CD4-positive, alpha-beta T cell treated with Interleukin-4 for 1 hour (primary cell): ENCODE results near the gene TDG.
"Not testable (repeated sequence)": the region's sequence is repeated elsewhere in the genome, so short reads cannot be mapped to it uniquely, and the experiment has no call there.

Source experiments
- DNase-seq, 2 donors: peaks; one replicate each; pipeline ENCODE4 v3.0.0-alpha.2; 2020 to 2022

The TDG gene

DNA sequence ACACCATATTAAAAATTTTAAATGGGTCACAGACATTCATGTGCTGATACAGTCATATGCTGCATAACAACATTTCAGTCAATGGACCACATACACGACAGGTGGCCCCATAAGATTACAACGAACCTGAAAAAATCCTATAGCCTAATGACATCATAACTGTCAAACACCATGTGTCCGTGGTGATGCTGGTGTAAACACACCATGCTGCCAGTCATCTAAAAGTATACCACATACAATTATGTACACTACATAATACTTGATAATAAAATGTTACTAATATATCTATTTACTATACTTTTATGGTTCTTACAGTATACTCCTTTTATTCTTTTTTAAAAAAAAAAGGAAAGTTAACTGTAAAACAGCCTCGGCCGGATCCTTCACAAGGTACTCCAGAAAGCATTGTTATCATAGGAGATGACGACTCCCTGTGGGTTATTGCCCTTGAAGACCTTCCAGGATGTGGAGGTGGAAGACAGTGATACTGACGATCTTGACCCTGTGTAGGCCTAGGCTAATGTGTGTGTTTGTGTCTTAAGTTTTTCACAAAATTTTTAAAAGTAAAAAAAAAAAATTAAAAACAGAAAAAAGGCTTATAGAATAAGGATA, 5.0 kb upstream of the TDG start:
- DNase-seq = no peak

- DNase-seq = no peak
Measured at GRCh38 chr12:103962493-103962892, 3.2 kb upstream of the TDG start.

GRCh38 chr12:103964805-103965204, 867 bp upstream of the TDG start:
- DNase-seq = no peak

DNA sequence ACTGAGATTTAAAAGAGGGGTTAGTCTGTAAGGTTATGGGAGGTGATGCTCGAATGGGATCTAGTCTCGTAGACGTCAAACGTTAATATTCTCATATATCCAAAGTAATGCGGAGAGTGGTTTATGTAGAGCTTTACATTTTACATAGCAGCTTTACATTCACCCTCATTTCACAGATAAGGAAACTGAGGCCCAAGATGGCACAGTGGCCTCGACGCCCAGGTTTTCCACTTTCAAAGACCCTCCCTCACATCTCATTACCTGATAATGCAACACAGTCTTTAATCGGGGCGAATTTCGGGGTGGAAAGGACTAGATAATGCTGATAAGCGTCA, 450 bp upstream of the TDG start:
- DNase-seq = no peak

DNA sequence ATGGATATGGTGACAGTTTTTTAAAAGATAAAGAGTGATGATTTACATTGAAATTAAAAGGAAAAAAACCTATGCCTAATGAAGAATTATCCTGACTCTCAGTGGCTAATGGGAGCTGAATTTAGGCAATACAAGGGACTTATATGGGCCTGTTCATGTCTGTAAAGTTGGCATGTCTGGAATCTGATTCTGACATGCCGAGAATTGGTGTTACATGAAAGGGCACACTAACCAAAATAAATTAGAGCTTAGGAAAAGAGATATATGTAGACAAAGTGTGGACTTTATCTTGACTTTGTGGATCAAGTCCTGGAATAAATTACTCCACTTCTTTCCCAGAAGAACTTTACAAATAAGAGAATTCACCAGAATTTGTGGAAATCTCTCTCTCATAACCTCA, 1.1 kb downstream of the TDG start:
- no peak for DNase-seq

DNA sequence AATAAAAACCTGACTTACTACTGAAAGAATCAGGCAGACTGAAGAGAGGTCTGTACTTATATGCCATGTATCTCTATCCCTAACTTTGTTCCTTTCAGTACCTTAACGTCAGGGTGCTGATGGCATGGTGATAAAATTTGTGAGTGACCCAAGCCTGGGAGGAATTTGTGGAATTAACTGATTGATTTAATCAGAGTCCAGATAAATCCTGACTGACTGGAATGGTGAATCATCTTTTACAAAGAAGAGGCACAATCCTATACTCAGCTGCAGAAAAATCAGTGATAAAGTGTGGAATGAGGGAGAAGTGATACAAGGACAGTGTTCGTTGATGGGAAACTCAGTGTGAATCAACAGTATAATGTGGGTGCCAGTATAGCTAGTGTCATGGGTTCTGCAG, 3.7 kb downstream of the TDG start:
- no peak for DNase-seq

GRCh38 chr12:103973909-103974308, 8.2 kb downstream of the TDG start:
- DNase-seq = no peak

GRCh38 chr12:103975368-103975767, 9.7 kb downstream of the TDG start:
- no peak for DNase-seq

GRCh38 chr12:103978384-103978982, 12.8 kb downstream of the TDG start:
- no peak for DNase-seq

DNA sequence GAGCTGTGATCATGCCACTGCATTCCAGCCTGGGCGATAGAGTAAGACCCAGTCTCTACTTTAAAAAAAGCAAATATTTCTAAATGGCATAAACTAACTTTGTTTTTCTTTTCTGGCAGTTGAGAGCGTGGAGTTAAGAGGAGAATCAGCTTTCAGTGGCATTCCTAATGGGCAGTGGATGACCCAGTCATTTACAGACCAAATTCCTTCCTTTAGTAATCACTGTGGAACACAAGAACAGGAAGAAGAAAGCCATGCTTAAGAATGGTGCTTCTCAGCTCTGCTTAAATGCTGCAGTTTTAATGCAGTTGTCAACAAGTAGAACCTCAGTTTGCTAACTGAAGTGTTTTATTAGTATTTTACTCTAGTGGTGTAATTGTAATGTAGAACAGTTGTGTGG, 21.2 kb downstream of the TDG start:
- no peak for DNase-seq

- no peak for DNase-seq
Measured at GRCh38 chr12:103994235-103994634, 28.6 kb downstream of the TDG start.

DNA sequence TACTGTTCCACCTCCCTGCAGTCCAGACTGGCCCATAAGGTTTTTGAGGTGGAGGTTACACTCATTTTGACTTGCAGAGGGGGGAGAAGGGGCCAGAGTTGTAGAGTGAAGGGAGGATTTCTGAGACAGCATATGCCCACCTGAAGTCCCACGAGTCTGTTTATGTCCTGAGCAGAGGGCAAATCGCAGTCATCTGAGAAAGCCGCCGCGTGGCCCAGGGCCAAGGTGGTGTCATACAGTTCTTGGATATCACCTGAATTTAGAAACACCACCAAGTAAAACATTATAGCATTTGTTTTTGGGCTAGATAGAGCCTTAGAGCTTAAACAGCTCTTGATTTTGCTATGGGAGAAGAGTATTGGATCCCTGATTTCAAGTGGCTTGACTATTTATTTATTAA, 30.9 kb downstream of the TDG start:
- DNase-seq = no peak

DNA sequence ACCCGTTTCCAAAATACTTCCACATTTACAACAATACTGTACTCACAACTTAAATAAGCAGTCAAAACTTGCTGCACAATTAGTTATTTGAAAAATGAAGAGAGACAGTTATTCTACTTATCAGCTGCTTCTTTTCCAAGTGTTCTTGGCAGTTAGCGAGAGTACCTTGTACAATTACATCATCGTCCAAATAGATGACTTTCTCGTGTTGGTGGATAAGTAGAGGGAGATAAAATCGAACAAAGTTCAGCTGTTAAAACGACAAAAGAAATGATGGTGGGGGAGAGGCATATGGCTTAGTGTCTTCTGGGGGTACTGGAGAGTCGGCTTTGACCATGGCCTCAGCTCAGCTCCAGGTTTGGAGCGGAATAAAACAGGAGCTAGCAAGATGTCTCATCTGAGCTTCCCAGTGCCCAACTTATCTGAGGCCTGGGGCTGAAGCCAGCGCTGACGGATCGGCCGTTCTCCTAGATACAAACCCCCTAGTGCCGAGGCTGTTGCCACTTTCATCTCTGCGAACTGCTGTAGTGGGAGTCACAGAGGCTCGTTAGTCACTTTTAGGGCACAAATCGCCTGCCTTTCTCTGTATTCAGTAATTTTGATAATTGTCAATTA, 31.7 kb downstream of the TDG start:
- no peak for DNase-seq

- DNase-seq = no peak
Measured at GRCh38 chr12:103998976-103999375, 33.3 kb downstream of the TDG start.

GRCh38 chr12:104000807-104001434, 35.2 kb downstream of the TDG start:
- DNase-seq = no peak

DNA sequence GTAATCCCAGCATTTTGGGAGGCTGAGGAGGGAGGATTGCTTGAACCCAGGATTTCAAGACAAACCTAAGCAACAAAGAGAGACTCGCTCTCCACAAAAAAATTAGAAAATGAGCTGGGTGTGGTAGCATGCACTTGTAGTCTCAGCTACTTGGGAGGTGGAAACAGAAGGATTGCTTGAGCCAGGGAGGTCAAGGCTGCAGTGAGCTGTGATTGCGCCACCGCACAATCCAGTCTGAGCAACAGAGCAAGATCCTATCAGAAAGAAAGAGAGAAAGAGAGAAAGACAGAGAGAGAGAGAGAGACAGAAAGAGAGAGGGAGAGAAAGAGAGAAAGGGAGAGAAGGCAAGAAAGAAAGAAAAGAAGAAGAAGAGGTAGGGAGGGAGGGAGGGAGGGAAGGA, 37.0 kb downstream of the TDG start:
- DNase-seq = no peak

GRCh38 chr12:104003596-104003995, 37.9 kb downstream of the TDG start:
- no peak for DNase-seq

- DNase-seq = no peak
Measured at GRCh38 chr12:104006929-104007328, 41.3 kb downstream of the TDG start.

DNA sequence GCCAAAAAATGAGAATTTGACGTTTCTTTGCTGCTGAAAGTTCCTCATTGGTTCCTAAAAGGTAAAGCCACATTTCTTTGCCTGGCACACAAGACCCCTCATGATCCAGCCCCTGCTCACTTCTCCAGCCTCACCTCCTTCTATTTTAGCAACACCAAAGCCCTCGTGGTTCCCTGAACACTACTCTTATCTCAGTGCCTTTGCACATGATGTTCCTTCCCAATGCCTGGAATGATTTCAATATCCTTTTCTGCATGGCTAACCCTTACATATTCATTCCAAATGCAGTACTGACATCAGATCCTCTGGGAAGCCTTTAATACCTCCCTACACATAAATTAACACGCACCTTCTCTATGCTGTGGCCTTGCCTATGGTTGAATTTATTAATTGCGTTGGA, 44.4 kb downstream of the TDG start:
- DNase-seq = no peak

GRCh38 chr12:104010606-104011169, 45.0 kb downstream of the TDG start:
- DNase-seq = no peak

DNA sequence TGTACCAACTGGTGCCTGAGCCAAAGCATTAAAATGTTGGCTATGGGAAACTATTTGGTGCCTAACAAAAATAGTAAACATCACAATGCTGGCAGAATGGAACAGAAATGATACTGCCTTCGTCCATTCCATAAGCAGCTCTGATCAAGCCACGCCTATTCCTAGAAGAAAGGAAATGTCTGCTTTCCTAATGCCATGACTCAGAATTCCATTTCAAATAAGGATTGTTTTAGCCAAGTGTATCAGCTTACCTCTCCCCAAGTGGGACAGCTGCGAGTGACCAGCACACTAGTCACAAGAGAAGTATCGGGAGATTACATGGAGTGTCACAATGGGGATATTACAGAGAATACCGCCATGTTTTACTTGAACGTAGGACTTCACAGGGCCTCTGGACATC, 45.6 kb downstream of the TDG start:
- DNase-seq = no peak

DNA sequence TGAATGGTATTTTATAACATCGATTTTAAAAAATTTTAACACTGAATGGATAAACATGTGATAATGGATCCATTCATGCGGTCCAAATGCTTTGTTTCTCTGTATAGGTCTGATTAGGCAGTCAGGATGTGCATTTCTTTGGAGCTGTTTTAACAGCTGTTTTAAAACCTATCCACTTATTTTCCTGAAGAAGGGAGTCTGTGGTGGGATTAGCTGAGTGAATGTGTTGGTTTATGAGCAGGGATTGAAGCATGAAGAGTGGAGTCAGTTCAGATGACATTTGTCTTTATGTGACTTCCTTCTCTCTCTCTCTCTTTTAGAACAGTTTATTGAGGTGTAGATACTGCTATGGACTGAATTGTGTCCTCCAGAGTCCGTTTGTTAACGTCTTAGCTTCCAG, 46.7 kb downstream of the TDG start:
- no peak for DNase-seq

GRCh38 chr12:104021862-104022261, 56.2 kb downstream of the TDG start:
- not testable (repeated sequence) for DNase-seq

GRCh38 chr12:104022786-104023185, 57.1 kb downstream of the TDG start:
- no peak for DNase-seq
